Spleen (tissue), 11 donors: ENCODE measurements around the gene BEST1. TPM values are rescaled to one million over a fixed set of nuclear protein-coding genes. Genes with fewer than 3 reads are reported as not detected.

Experiments
- DNase-seq: peaks from one replicate; pipeline ENCODE4 v3.0.0-alpha.2; 2020
- H3K27ac ChIP-seq, 8 donors: fragments of 200-600 bp; sonication (generic) in 7 of 8; 1 replicate in 4 of 8; 2 replicates in 4 of 8; pipeline versions ENCODE4 v1.5.0 to v1.8.0; 2016 to 2021; ENCODE audit warnings: inconsistent platforms in 4 of 8, mild to moderate bottlenecking in 4 of 8, moderate library complexity in 1 of 8
- H3K27me3 ChIP-seq, 7 donors: fragments of 200-600 bp; sonication (generic) in 6 of 7; replicated peaks in 1 of 7; 1 replicate in 4 of 7; 2 replicates in 3 of 7; pipeline versions ENCODE4 v1.5.0 to v1.8.0; 2016 to 2021; ENCODE audit warnings: inconsistent platforms in 3 of 7, mild to moderate bottlenecking in 1 of 7
- H3K36me3 ChIP-seq, 6 donors: fragments of 200-600 bp; sonication (generic) in 5 of 6; 1 replicate in 4 of 6; 2 replicates in 2 of 6; pipeline versions ENCODE4 v1.5.0 to v1.8.0; 2016 to 2021; ENCODE audit warnings: inconsistent platforms in 2 of 6
- H3K4me1 ChIP-seq, 6 donors: fragments of 200-600 bp; sonication (generic) in 5 of 6; 1 replicate in 3 of 6; 2 replicates in 3 of 6; pipeline versions ENCODE4 v1.5.0 to v1.8.0; 2016 to 2021; ENCODE audit warnings: inconsistent platforms in 3 of 6
- H3K4me3 ChIP-seq, 8 donors: fragments of 200-600 bp; sonication (generic) in 7 of 8; 1 replicate in 4 of 8; 2 replicates in 4 of 8; pipeline versions ENCODE4 v1.5.0 to v1.8.0; 2016 to 2021; ENCODE audit warnings: inconsistent platforms in 4 of 8, mild to moderate bottlenecking in 4 of 8, moderate library complexity in 2 of 8
- H3K9me3 ChIP-seq, 8 donors: fragments of 200-600 bp; sonication (generic) in 7 of 8; 1 replicate in 4 of 8; 2 replicates in 4 of 8; pipeline versions ENCODE4 v1.5.0 to v1.8.0; 2016 to 2021; ENCODE audit warnings: inconsistent platforms in 4 of 8
- CTCF ChIP-seq, 11 experiments: fragments of 200-600 bp in 7 of 11; fragments of 450-650 bp in 4 of 11; sonication (generic) in 4 of 11; IDR thresholded peaks in 8 of 11; conservative IDR thresholded peaks in 3 of 11; 1 replicate in 7 of 11; 2 replicates in 4 of 11; pipeline versions ENCODE4 v1.4.0 to v1.8.0; 2016 to 2021; ENCODE audit warnings: antibody characterized with exemption in 11 of 11, inconsistent platforms in 4 of 11, mild to moderate bottlenecking in 1 of 11
- POLR2A ChIP-seq, 3 donors: fragments of 450-650 bp; IDR thresholded peaks; one replicate each; pipeline ENCODE4 v1.5.1; 2017; ENCODE audit warnings: antibody characterized with exemption in 3 of 3, mild to moderate bottlenecking in 1 of 3
- POLR2AphosphoS5 ChIP-seq, 3 donors: sonication (generic); formaldehyde crosslinking; IDR thresholded peaks; one replicate each; pipeline ENCODE4 v1.5.1; 2017; ENCODE audit warnings: antibody characterized with exemption in 3 of 3
- WGBS, 5 donors: extraction: QIAGEN DNeasy Blood & Tissue Kit in 3 of 5; methylation state at CpG; one replicate each; pipeline versions ENCODE4 v1.1.5 to v1.1.7; 2013 to 2018; 5-methylcytosine and 5-hydroxymethylcytosine counted together
- intact Hi-C: fragments of 100-400 bp; cut with DNase I; formaldehyde crosslinking; loops from one replicate; pipeline ENCODE4 v1.15.0; 2023; ENCODE audit warnings: low total_unique reads
- polyA plus RNA-seq, 3 donors: library from polyadenylated mRNA; stranded (reverse); fragments of 200-250 nt; gene quantifications; one replicate each; pipeline ENCODE4 v1.2.1, GENCODE V29; 2013
- total RNA-seq, 7 donors: library from RNA; depleted of rRNA in 3 of 7; stranded (reverse); fragments of >200 nt in 3 of 7; fragmentation: NEBNext Ultra II Directional in 4 of 7; extraction: Animal tissue kit (Norgen Biotek cat#: 25700) in 4 of 7; gene quantifications; one replicate each; pipeline versions ENCODE4 v1.1.0 to v1.2.1, GENCODE V29; 2016 to 2021
- donor health status: healthy with polysubstance abuse.
- donor health status: DM: no; HTN: no; CAD: no; lungs with moderate emphysema.
- donor health status: DM: no; HTN: no; CAD: no.
- donor health status: Bipolar disorder and iron deficiency.
- donor health status: healthy.
- donor health status: DM: no; HTN: no; CAD: no.
- donor health status: DM: yes; HTN: yes; CAD: no.

The BEST1 gene
- total and polyA plus RNA-seq, 10 donors = 2.6 to 20.4 (median 10.8) TPM

- Histone ChIP-seq H3K9me3 (no peaks in the 10 kb centered on the region), H3K4me1 (peaks cover 54 to 89% (median 82%) of the 10 kb centered on the region in 6 donors), H3K4me3 (peak within 1 kb of the TSS; percentile 77 to 100 (median 94)), H3K36me3 (peaks cover 0 to 37% (median 18%) of the 10 kb centered on the region in 6 donors), H3K27ac (peak within 1 kb of the TSS; percentile 94 to 100 (median 99)), H3K27me3 (no peaks in the 10 kb centered on the region)
- TF ChIP-seq POLR2AphosphoS5 (IDR thresholded peaks at IDR 0.05) (peak; percentile 100), CTCF (IDR thresholded peaks at IDR 0.05 in 8 of 11, conservative IDR thresholded peaks at IDR 0.05 in 3 of 11) (peak in 2 of 11 experiments; percentile 14 to 19), POLR2A (IDR thresholded peaks at IDR 0.05) (peak; percentile 91 to 99 (median 97))
- WGBS, 5 donors = 0 to 3% (median 2%) methylated on average over 31 to 93 of the region's 93 CpGs
- intact Hi-C loops = no loop called here
- DNase-seq = peak; percentile 97
Measured at GRCh38 chr11:61967116-61967923, 17.2 kb downstream of the BEST1 start, which contains the start of gene FTH1. Gene FTH1, minus strand, starts transcription at chr11:61967634. Its CDS starts 209 bp downstream, at chr11:61967425.

- 9 to 14% (median 12%) methylated on average over 38 to 53 of the region's 53 CpGs for WGBS, 5 donors
- H3K27me3 ChIP-seq = no peaks in the 10 kb centered on the region
- intact Hi-C loops = no loop called here
Measured at GRCh38 chr11:61967924-61968757, 18.0 kb downstream of the BEST1 start.

DNA sequence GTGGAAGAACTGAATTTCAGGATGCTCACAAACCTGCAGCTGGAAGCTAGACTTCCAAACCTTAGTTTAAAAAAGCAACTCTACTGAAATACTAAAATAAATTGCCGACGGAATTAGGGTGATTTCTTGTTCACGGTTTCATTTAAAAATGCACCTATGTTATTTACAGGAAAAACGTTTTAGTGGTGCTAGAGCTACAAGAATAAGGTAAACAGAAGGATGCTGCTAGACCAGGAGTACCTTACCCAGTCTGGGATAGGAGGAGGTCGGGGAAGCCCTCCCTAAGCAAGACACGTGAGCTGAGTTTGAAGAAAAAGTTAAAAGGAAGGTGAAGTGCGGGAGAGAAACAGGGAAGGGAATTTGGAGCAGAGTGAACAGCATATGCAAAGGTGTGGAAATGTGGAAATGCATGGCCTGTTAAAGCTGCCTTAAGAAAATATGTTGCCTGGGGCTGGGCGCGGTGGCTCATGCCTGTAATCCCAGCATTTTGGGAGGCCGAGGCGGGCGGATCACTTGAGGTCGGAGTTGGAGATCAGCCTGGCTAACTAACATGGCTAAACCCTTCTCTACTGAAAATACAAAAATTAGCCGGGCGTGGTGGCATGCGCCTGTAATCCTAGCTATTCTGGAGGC, 18.7 kb downstream of the BEST1 start:
- intact Hi-C loops = no loop called here
- H3K27ac ChIP-seq = peak overlapping the region; percentile 94 to 100 (median 99)
- peaks cover 53 to 89% (median 82%) of the 10 kb centered on the region in 6 donors for H3K4me1 ChIP-seq
- peak overlapping the region in 7 of 8 donors; percentile 77 to 100 (median 92) for H3K4me3 ChIP-seq
- DNase-seq = peak; percentile 72
- WGBS, 5 donors = 90 to 94% (median 93%) methylated on average over 16 of the region's 16 CpGs
- peaks cover 0 to 26% (median 16%) of the 10 kb centered on the region in 6 donors for H3K36me3 ChIP-seq
- no peaks in the 10 kb centered on the region for H3K27me3 ChIP-seq
- H3K9me3 ChIP-seq = no peaks in the 10 kb centered on the region
- TF ChIP-seq POLR2AphosphoS5 (IDR thresholded peaks at IDR 0.05) (no peak), POLR2A (IDR thresholded peaks at IDR 0.05) (no peak), CTCF (IDR thresholded peaks at IDR 0.05 in 8 of 11, conservative IDR thresholded peaks at IDR 0.05 in 3 of 11) (no peak)

More at GRCh38 chr11:61967924-61968757, 18.0 kb downstream of the BEST1 start:
- DNase-seq = peak; percentile 91
- peak overlapping the region; percentile 94 to 100 (median 99) for H3K27ac ChIP-seq
- H3K4me1 ChIP-seq = peaks cover 54 to 89% (median 82%) of the 10 kb centered on the region in 6 donors
- TF ChIP-seq POLR2AphosphoS5 (IDR thresholded peaks at IDR 0.05) (no peak), CTCF (IDR thresholded peaks at IDR 0.05 in 8 of 11, conservative IDR thresholded peaks at IDR 0.05 in 3 of 11) (peak in 1 of 11 experiments; percentile 21), POLR2A (IDR thresholded peaks at IDR 0.05) (no peak)
- H3K9me3 ChIP-seq = no peaks in the 10 kb centered on the region
- peak overlapping the region; percentile 77 to 100 (median 94) for H3K4me3 ChIP-seq
- peaks cover 0 to 30% (median 18%) of the 10 kb centered on the region in 6 donors for H3K36me3 ChIP-seq
